GM23338 (cell line): Measurements from ENCODE around the gene ACE2. TPM values are rescaled to one million over a fixed set of nuclear protein-coding genes. Genes with fewer than 3 reads are reported as not detected.

Experiments
- ATAC-seq: fragments of 200-7000 bp; cut with Tn5 transposase; 3 replicates; pipeline ENCODE4 v1.9.1; 2020
- DNase-seq: peaks from one replicate; pipeline ENCODE4 v3.0.0-alpha.2; 2015; ENCODE audit warnings: low spot score
- H2AFZ ChIP-seq: fragments of 200-600 bp; sonication (generic); 2 replicates; pipeline ENCODE4 v1.8.0; 2016; ENCODE audit warnings: antibody characterized with exemption, mild to moderate bottlenecking, moderate library complexity
- H3F3A ChIP-seq: fragments of 200-600 bp; sonication (generic); replicated peaks from 2 replicates; pipeline ENCODE4 v1.8.0; 2017; ENCODE audit warnings: antibody characterized with exemption, mixed run types, low read depth
- H3K27ac ChIP-seq: fragments of 200-600 bp; sonication (generic); 2 replicates; pipeline ENCODE4 v1.6.1; 2016; ENCODE audit warnings: low read depth
- H3K27me3 ChIP-seq: fragments of 200-600 bp; sonication (generic); 2 replicates; pipeline ENCODE4 v1.8.0; 2016; ENCODE audit warnings: mild to moderate bottlenecking, mixed run types, moderate library complexity; ENCODE audit not compliant: insufficient read depth
- H3K36me3 ChIP-seq: fragments of 200-600 bp; sonication (generic); 2 replicates; pipeline ENCODE4 v1.8.0; 2016; ENCODE audit warnings: mild to moderate bottlenecking; ENCODE audit not compliant: insufficient read depth
- H3K4me1 ChIP-seq: fragments of 200-600 bp; sonication (generic); 2 replicates; pipeline ENCODE4 v1.8.0; 2016; ENCODE audit warnings: mild to moderate bottlenecking, moderate library complexity; ENCODE audit not compliant: insufficient read depth
- H3K4me2 ChIP-seq: fragments of 200-600 bp; sonication (generic); 2 replicates; pipeline ENCODE4 v1.7.1; 2017; ENCODE audit warnings: mixed run types
- H3K4me3 ChIP-seq: fragments of 200-600 bp; sonication (generic); 2 replicates; pipeline ENCODE4 v1.6.1; 2016; ENCODE audit warnings: mixed run types
- H3K79me2 ChIP-seq: fragments of 200-600 bp; sonication (generic); replicated peaks from 2 replicates; pipeline ENCODE4 v1.8.0; 2017; ENCODE audit warnings: mild to moderate bottlenecking; ENCODE audit not compliant: insufficient read depth
- H3K9me2 ChIP-seq: fragments of 200-600 bp; sonication (generic); 2 replicates; pipeline ENCODE4 v1.8.0; 2017; ENCODE audit not compliant: insufficient read depth
- H4K20me1 ChIP-seq: fragments of 200-600 bp; sonication (generic); replicated peaks from 2 replicates; pipeline ENCODE4 v1.8.0; 2017; ENCODE audit warnings: mild to moderate bottlenecking; ENCODE audit not compliant: insufficient read depth
- H3K27ac Mint-ChIP-seq: 2 replicates; pipeline ENCODE4 v1.8.0; 2020; ENCODE audit warnings: inconsistent platforms, mild to moderate bottlenecking, moderate library complexity, mixed read lengths
- H3K27me3 Mint-ChIP-seq: 3 replicates; pipeline ENCODE4 v1.8.0; 2022; ENCODE audit warnings: low read depth, mild to moderate bottlenecking, moderate library complexity, mixed read lengths, inconsistent platforms; ENCODE audit not compliant: insufficient read depth, poor library complexity
- H3K36me3 Mint-ChIP-seq: 3 replicates; pipeline ENCODE4 v1.8.0; 2021; ENCODE audit warnings: low read depth, mild to moderate bottlenecking, inconsistent platforms, moderate library complexity, mixed read lengths
- H3K4me1 Mint-ChIP-seq: 3 replicates; pipeline ENCODE4 v1.8.0; 2020; ENCODE audit warnings: mild to moderate bottlenecking, inconsistent platforms, mixed read lengths
- H3K4me3 Mint-ChIP-seq: 3 replicates; pipeline ENCODE4 v1.8.0; 2021; ENCODE audit warnings: moderate library complexity, mild to moderate bottlenecking, inconsistent platforms, mixed read lengths
- H3K9me3 Mint-ChIP-seq: 3 replicates; pipeline ENCODE4 v1.8.0; 2020; ENCODE audit warnings: moderate library complexity, mild to moderate bottlenecking, inconsistent platforms, mixed read lengths
- CREB1 ChIP-seq: fragments of 250-450 bp; sonication (Bioruptor Pico); IDR thresholded peaks from 2 replicates; pipeline ENCODE4 v1.5.0; 2020; ENCODE audit warnings: low read depth, mild to moderate bottlenecking, moderate library complexity
- EZH2 ChIP-seq: fragments of 200-600 bp; sonication (generic); IDR thresholded peaks from one replicate; pipeline ENCODE4 v1.8.0; 2017; ENCODE audit warnings: antibody characterized with exemption, mild to moderate bottlenecking, low read depth; ENCODE audit not compliant: unreplicated experiment
- EZH2phosphoT487 ChIP-seq: fragments of 200-600 bp; sonication (generic); IDR thresholded peaks from one replicate; pipeline ENCODE4 v1.8.1; 2018; ENCODE audit warnings: antibody characterized with exemption; ENCODE audit not compliant: unreplicated experiment
- JUNB ChIP-seq: IDR thresholded peaks from one replicate; pipeline ENCODE4 v1.6.1; 2016; ENCODE audit warnings: antibody characterized with exemption; ENCODE audit not compliant: unreplicated experiment
- POLR2AphosphoS5 ChIP-seq: IDR thresholded peaks from 2 replicates; pipeline ENCODE4 v1.6.1; 2016; ENCODE audit warnings: antibody characterized with exemption, low read depth
- REST ChIP-seq: IDR thresholded peaks from one replicate; pipeline ENCODE4 v1.6.1; 2018; ENCODE audit warnings: antibody characterized with exemption; ENCODE audit not compliant: unreplicated experiment
- STAT1 ChIP-seq: IDR thresholded peaks from one replicate; pipeline ENCODE4 v1.6.1; 2016; ENCODE audit warnings: antibody characterized with exemption; ENCODE audit not compliant: unreplicated experiment
- ZNF331 ChIP-seq: fragments of 250-450 bp; sonication (Bioruptor Pico); IDR thresholded peaks from 2 replicates; pipeline ENCODE4 v1.5.0; 2020; ENCODE audit warnings: low read depth, mild to moderate bottlenecking, moderate library complexity
- polyA plus RNA-seq: library from polyadenylated mRNA; unstranded; fragments of >200 nt; fragmentation: Nextera tagmentation; extraction: Ambion mirVana; gene quantifications from 2 replicates; pipeline ENCODE4 v1.2.1, GENCODE V29; 2016
- total RNA-seq: library from RNA; depleted of rRNA; stranded (reverse); fragments of >200 nt; shearing (Covaris generic); gene quantifications from 2 replicates; pipeline ENCODE4 v1.2.3, GENCODE V29; 2014
- TF ChIP-seq, protein P1 (sequence below): IDR thresholded peaks from 2 replicates; pipeline ENCODE4 v1.6.1; 2016; ENCODE audit warnings: antibody characterized with exemption
- TF ChIP-seq, protein P2 (sequence below), 2 experiments: fragments of 200-600 bp in 1 of 2; sonication (generic) in 1 of 2; conservative IDR thresholded peaks; 2 replicates each; pipeline versions ENCODE4 v1.5.1 to v1.6.1; 2016 to 2017; ENCODE audit warnings: antibody characterized with exemption in 2 of 2, low read depth in 2 of 2, mild to moderate bottlenecking in 2 of 2, moderate library complexity in 1 of 2

Gene ACE2
- total and polyA plus RNA-seq, 2 experiments from 2014 or later = 0.10 TPM; not detected in 1

DNA sequence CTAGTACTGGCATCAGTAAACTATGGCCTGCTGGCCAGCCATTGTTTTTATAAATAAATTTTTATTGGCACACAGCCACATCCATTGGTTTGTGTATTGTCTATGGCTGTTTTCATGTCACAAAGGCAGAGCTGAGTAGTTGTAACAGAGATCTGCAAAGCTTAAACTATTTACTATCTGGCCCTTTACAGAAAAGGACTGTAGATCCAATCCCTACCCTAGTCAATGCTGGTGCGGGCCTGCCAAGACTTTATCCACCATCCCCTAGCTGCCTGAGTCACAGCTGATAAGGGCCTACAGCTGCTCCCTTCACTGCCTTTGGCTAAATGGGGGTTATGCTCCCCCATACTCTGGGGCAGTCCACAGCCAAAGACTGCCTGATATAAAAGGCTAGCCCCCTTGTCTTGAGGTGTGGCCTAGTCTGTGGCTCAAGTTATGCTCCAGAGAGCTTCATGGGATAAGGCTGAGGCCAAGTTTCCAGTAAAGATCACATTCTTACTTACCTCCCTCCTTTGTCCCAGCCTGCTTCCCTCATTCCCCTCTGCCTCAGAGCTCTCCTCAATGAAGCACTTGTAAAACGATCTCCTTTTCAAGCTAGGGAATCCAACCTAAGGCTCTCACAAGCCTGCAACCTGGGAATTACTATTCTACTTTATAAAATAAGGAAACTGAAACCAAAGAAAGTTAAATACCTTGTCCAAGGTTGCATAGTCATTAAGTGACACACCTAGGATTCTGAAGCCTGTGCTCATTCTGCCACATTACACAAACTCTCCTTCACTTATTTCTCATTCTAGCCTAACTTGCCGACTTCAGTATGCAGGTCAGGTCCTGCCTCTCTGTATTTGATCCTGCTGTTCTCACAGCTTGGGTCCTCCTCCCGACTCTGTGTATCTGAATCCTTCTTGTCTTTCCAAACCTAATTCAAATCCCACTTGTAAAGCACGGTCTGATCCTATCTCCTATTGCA is 20.7 kb downstream of the ACE2 start (continued):
- TF ChIP-seq CREB1 (CRISPR knock-in tag) (no peak), EZH2phosphoT487 (no peak), EZH2 (no peak)
- TF ChIP-seq, protein P1, sequence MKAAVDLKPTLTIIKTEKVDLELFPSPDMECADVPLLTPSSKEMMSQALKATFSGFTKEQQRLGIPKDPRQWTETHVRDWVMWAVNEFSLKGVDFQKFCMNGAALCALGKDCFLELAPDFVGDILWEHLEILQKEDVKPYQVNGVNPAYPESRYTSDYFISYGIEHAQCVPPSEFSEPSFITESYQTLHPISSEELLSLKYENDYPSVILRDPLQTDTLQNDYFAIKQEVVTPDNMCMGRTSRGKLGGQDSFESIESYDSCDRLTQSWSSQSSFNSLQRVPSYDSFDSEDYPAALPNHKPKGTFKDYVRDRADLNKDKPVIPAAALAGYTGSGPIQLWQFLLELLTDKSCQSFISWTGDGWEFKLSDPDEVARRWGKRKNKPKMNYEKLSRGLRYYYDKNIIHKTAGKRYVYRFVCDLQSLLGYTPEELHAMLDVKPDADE = no peak
- TF ChIP-seq, protein P2, sequence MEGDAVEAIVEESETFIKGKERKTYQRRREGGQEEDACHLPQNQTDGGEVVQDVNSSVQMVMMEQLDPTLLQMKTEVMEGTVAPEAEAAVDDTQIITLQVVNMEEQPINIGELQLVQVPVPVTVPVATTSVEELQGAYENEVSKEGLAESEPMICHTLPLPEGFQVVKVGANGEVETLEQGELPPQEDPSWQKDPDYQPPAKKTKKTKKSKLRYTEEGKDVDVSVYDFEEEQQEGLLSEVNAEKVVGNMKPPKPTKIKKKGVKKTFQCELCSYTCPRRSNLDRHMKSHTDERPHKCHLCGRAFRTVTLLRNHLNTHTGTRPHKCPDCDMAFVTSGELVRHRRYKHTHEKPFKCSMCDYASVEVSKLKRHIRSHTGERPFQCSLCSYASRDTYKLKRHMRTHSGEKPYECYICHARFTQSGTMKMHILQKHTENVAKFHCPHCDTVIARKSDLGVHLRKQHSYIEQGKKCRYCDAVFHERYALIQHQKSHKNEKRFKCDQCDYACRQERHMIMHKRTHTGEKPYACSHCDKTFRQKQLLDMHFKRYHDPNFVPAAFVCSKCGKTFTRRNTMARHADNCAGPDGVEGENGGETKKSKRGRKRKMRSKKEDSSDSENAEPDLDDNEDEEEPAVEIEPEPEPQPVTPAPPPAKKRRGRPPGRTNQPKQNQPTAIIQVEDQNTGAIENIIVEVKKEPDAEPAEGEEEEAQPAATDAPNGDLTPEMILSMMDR (conservative IDR thresholded peaks at IDR 0.05; ENCODE audit: low read depth in 2 of 2) = no peak

DNA sequence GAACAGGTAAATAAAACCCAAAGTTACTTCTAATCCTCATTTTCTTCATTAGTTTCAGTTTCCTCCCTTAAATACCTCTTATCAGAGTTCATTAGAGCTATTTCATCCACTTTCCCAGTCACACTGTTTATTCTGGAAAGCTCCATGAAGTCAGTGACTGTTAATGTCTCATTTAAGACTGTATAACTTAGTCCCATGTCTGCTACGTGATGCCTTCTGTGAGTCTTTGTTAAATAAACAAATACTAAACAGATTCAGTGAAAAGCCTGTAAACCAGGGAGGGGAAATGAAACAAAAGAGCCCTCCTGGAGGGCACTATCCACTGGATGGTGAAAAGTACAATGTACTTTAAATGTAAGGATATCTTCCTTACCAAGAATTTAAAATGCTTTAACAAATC is 24.7 kb downstream of the ACE2 start:
- Histone ChIP-seq H3K79me2 (no peaks in the 10 kb centered on the region), H3K36me3 (no peaks in the 10 kb centered on the region), H2AFZ (peak overlapping the region; percentile 34; the same call in 1 of the 2 replicates), H4K20me1 (no peaks in the 10 kb centered on the region), H3K27me3 (no peaks in the 10 kb centered on the region), H3F3A (no peaks in the 10 kb centered on the region), H3K9me2 (no peaks in the 10 kb centered on the region), H3K27ac (no peak overlapping the region), H3K4me1 (peaks cover 7% of the 10 kb centered on the region; the same call in 1 of the 2 replicates), H3K4me3 (no peak overlapping the region), H3K4me2 (no peak overlapping the region)
- peaks cover 16% of the 10 kb centered on the region for H3K4me1 Mint-ChIP-seq
- TF ChIP-seq EZH2 = no peak
- no peaks in the 10 kb centered on the region for H3K9me3 Mint-ChIP-seq
- H3K27ac Mint-ChIP-seq = no peak overlapping the region
- ATAC-seq (no peak; the same call in 2 of the 3 replicates), DNase-seq (no peak)
- no peak overlapping the region for H3K4me3 Mint-ChIP-seq
- H3K27me3 Mint-ChIP-seq = no peaks in the 10 kb centered on the region
- no peaks in the 10 kb centered on the region for H3K36me3 Mint-ChIP-seq

DNA sequence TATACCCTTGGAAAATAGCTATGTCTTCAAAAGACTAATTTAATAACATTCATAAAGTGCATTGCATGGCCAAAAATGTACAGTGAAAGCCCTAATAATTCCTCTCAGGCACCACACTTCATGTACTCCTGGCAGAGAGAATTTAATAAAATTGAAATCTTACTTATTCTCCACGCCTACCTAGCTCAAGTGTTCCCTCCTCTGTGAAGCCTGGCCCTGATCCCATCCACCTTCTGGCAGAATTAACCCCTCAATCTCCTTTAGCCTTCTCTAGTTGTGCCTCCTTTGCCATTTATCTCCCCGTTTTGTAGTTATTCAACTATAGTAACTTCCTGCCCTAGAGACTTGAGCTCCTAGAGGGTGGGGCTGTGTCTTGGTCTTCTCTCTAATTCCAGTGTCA is 26.7 kb downstream of the ACE2 start:
- Histone ChIP-seq H3K36me3 (no peaks in the 10 kb centered on the region), H3F3A (no peaks in the 10 kb centered on the region), H3K27ac (no peak overlapping the region), H3K9me2 (no peaks in the 10 kb centered on the region), H3K4me1 (peaks cover 7% of the 10 kb centered on the region; the same call in 1 of the 2 replicates), H3K27me3 (no peaks in the 10 kb centered on the region), H2AFZ (no peak overlapping the region), H3K4me3 (no peak overlapping the region), H4K20me1 (no peaks in the 10 kb centered on the region), H3K4me2 (no peak overlapping the region), H3K79me2 (no peaks in the 10 kb centered on the region)
- Mint-ChIP-seq H3K27ac (no peak overlapping the region), H3K9me3 (no peaks in the 10 kb centered on the region), H3K4me3 (no peak overlapping the region), H3K27me3 (peaks cover 3% of the 10 kb centered on the region), H3K36me3 (no peaks in the 10 kb centered on the region), H3K4me1 (peaks cover 8% of the 10 kb centered on the region)
- DNase-seq (no peak), ATAC-seq (no peak)
- no peak for TF ChIP-seq EZH2phosphoT487
- TF ChIP-seq STAT1 = no peak
- TF ChIP-seq, protein P1 = no peak
- TF ChIP-seq POLR2AphosphoS5 = no peak
- TF ChIP-seq REST = no peak
- TF ChIP-seq JUNB = no peak
- no peak for TF ChIP-seq EZH2
- TF ChIP-seq, protein P2 (conservative IDR thresholded peaks at IDR 0.05; ENCODE audit: low read depth in 2 of 2) = no peak
- no peak for TF ChIP-seq ZNF331 (CRISPR knock-in tag)
- TF ChIP-seq CREB1 (CRISPR knock-in tag) = no peak
